HG03521 (cell line): ENCODE data around the gene CHM.
"Not testable (repeated sequence)": the region's sequence is repeated elsewhere in the genome, so short reads cannot be mapped to it uniquely, and the experiment has no call there.

Source experiments
- ATAC-seq: cut with Tn5 transposase; IDR thresholded peaks from one replicate; pipeline ENCODE4 v1.9.1; 2021; ENCODE audit warnings: mild to moderate bottlenecking, moderate library complexity; ENCODE audit not compliant: unreplicated experiment

CHM gene

DNA sequence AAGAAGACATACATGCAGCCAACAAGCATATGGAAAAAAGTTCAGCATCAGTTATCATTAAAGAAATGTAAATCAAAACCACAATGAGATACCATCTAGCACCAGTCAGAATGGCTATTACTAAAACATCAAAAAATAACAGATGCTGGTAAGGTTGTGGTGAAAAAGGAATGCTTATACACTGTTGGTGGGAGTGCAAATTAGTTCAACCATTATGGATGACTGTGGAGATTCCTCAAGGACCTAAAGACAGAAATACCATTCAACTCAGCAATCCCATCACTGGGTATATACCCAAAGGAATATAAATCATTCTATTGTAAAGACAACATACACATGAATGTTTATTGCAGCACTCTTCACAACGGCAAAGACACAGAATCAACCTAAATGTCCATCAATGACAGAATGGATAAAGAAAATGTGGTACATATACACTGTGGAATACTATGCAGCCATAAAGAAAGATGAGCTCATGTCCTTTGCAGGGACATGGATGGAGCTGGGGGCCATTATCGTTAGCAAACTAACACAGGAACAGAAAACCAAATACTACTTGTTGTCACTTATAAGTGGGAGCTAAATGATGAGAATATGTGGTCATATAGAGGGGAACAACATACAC is 130.6 kb downstream of the CHM start:
- ATAC-seq: not testable (repeated sequence)

DNA sequence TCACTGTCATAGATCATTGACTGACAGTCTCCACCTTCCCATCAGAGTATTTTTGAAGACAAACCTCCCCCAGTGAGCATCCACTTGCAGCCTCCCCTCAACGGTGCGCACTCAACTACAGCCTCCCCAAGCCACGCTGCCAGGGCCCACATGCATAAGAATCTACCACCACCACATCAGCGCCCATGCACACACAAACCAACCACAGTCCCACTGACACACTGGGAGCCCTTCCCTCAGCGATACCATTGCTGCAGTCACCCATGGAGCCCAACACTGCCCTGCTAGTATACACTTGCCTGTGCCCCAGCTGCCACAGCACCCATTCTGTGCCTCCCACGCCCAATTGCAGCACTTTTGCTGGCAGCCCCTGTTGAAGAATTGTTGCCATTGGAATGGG is 132.9 kb downstream of the CHM start:
- ATAC-seq: no peak

DNA sequence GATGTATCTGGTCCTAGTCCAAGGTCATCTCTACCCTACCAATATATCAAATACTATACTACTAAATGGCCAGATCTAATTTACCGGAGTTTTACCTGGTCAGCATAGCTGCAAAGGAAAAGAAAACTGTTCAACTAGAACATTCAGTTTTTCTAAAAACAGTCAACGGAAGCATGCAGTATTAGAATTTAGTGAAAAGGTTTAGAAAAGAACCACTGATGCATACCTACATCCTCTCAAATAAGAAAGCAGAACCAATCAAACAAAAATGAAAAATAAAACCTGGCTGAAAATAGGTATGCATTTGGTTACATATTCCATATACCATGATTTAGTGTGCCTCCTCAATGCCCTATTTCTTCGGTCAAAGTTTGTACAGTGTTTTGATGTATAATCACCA is 140.0 kb downstream of the CHM start:
- no peak for ATAC-seq

DNA sequence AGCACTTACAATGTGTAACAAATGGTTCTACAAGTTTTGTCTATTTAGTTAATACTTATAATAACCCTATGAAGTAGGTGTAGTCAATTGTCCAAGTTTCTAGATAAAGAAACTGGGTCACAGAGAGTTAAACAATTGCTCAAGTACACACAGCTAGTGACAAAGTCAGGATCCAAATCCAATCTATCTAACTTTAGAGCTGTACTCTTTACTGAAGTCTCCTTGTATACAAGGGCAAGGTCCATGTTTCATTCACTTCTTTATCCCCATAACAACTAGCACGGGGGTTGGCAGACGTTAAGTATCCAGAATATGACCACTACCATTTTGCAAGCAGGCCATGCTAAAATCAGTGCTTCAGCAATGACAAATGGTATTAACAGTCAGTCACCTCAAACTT is 141.0 kb downstream of the CHM start:
- ATAC-seq: no peak

- ATAC-seq: no peak
Observed at GRCh38 chrX:85905851-85906250, 141.5 kb downstream of the CHM start.

DNA sequence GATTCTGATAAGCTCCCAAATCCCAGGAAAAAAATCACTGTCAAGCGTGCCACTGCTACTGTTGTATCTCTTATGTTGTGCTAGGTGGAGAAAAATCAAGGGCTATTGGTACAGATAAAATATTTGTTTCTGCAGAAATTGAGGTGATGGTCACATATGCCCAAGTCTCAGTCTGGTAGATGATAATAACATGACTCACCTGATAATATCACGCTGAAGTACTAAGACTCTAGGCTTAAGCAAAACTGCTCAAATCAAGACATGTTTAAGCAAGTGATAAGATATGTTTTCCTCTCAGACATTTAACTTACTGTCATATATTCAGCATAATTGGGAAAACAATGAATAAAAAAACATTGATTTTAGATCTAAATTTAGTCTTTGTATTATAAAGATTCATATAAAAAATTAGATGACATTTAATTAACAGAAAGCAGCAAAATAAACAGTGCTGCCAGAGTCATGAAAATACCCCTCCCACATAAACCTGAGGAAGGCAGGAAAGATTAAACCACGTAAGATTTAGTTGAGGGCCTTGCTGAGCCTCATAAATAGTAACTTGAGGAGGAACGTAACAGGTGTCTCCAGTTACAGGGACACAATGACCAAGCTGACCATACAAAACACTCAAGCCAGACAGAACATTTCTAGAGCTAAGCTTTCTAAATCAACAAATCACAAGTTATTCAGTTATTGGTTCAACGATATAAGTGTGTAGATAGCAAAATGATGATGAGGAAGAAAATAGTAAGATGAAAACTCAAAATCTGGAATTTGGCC is 143.5 kb downstream of the CHM start:
- ATAC-seq: no peak

GRCh38 chrX:85897362-85898126 is 149.8 kb downstream of the CHM start:
- ATAC-seq: no peak

- ATAC-seq: no peak
Observed at GRCh38 chrX:85882601-85883000, 164.8 kb downstream of the CHM start.

DNA sequence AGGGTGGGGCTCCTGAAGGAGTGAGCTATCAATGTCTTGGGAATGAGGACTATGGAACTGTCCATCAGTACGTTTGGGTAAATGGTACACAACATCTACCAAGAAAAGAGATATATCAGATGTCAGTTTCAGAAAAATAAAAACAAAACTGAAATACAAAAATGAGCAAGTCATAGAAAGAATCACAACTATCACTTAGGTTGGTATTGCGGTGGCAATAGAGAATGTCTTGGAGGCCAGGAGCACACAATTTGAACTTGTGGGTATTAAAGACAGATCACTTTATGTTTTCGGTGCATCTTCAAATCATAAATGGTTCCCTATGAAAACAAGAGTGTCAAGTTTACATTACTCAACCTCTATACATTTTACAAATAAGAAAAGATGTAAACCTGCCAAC is 176.8 kb downstream of the CHM start:
- ATAC-seq: no peak

DNA sequence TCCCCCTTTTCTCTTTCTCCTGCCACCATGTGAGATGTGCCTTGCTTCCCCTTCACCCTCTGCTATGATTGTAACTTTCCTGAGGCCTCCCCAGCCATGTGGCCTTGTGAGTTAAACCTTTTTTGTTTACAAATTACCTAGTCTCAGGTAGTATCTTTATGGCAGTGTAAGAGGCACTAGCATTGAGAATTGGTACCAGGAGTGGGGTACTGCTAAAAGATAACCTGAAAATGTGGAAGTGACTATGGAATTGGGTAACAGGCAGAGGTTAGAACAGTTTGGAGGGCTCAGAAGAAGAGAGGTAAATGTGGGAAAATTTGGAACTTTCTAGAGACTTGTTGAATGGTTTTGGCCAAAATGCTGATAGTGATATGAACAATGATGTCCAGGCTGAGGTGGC is 182.0 kb downstream of the CHM start:
- no peak for ATAC-seq

DNA sequence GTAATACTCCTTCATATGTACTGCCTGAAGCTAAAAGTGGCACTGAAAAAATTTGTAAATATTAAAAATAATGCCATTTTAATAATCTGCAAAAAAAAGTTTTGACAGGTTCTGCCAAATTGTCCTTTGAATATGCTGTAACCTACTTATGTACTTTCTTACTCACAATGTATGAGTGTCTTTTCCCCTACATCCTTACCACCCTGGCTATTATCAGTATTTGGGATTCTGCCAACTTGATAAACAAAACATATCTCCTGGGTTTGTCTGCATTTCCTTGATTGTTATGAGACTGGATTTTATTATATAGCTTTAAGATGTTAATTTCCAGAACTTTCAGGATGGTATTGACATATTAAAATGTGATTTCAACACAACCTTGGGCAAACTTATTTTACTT is 187.9 kb downstream of the CHM start:
- ATAC-seq: no peak

DNA sequence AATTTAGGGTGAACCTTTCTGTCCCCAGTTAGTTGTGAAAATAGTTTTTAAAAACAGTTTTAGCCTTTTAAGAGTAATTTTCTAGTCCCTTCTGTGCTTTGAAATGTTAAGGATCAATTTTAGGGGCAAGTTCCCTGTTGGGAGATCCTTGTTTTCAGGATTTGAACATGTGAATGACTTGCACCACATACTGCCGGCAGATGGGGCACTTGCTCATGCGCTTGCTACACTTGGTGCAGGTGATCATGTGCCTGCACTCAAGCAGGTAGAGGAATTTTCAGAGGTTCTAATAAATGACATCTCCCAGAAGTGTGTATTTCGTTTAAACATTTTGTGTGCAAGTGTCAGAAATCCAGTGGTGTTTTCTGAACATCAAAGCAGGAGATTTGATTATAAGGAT is 195.9 kb downstream of the CHM start:
- no peak for ATAC-seq

DNA sequence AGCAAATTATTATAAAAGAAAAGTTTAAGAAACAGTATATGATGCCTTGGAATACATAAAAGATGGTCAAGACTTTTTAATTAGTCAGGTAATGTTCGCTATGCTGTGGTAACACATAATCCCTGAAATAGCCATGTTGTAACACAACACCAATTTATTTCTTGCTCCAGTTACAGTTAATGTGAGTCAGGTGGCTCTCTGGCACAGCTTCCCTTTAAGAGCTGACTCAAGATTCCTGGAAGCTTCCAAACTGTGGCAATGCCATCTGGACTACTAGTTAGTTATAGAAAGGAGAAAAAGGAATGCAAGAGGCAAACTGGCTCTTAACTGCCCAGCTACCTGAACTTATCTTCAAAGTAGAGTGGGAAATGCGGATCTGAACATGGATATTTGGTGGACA is 210.5 kb downstream of the CHM start:
- ATAC-seq: no peak

DNA sequence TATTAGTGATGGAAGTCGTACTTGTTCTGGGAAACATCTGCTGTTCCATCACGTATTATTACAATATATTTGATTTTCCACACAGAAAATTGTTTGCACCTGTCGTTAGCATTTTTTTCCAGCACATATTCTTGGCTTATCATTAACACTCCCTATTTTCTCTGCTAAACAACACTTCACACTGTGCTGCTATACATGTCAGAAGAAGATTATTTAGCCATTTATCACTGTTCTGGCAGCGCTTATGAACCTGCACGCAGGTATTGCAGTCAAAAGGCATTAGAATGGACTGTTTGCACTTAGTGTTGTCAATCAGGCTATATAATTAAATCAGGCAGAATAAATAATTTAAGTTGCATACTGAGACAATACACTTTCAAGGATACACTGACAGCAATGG is 218.6 kb downstream of the CHM start:
- no peak for ATAC-seq

- no peak for ATAC-seq
Observed at GRCh38 chrX:85815203-85815751, 232.1 kb downstream of the CHM start.
